WTC11 (cell line): ENCODE results near the gene PAIP2. TPM values are rescaled to one million over a fixed set of nuclear protein-coding genes. Genes with fewer than 3 reads are reported as not detected.

Source experiments
- ATAC-seq: fragments of 200-7000 bp; cut with Tn5 transposase; 2 replicates; pipeline ENCODE4 v1.10.0; 2021; ENCODE audit warnings: mild to moderate bottlenecking, moderate library complexity
- CTCF ChIA-PET: fragments of 300-600 bp; sonication (Branson Sonifier 250); formaldehyde crosslinking; loops from one replicate; lab custom pipeline; 2021; ENCODE audit warnings: antibody characterized with exemption; lab: Charles Lee
- POLR2A ChIA-PET: fragments of 350-600 bp; sonication (Branson Sonifier 250); formaldehyde crosslinking; loops from one replicate; lab custom pipeline; 2021; ENCODE audit warnings: antibody characterized with exemption; lab: Charles Lee
- DNase-seq: peaks from one replicate; pipeline ENCODE4 v3.0.0; 2021; ENCODE audit warnings: low spot score
- H3K27ac Mint-ChIP-seq: 2 replicates; pipeline ENCODE4 v1.8.0; 2021; ENCODE audit warnings: mixed read lengths
- H3K27me3 Mint-ChIP-seq: 2 replicates; pipeline ENCODE4 v1.8.0; 2021; ENCODE audit warnings: low read depth, mild to moderate bottlenecking, moderate library complexity, mixed read lengths
- H3K36me3 Mint-ChIP-seq: 2 replicates; pipeline ENCODE4 v1.8.0; 2021; ENCODE audit warnings: mixed read lengths
- H3K4me1 Mint-ChIP-seq: 2 replicates; pipeline ENCODE4 v1.8.0; 2022; ENCODE audit warnings: mixed read lengths
- H3K4me3 Mint-ChIP-seq: 2 replicates; pipeline ENCODE4 v1.8.0; 2021; ENCODE audit warnings: mild to moderate bottlenecking, moderate library complexity, mixed read lengths
- H3K9me3 Mint-ChIP-seq: 2 replicates; pipeline ENCODE4 v1.8.0; 2021; ENCODE audit warnings: mixed read lengths
- ATF1 ChIP-seq: sonication (generic); formaldehyde crosslinking; IDR thresholded peaks from 2 replicates; pipeline ENCODE4 v1.8.1; 2023; ENCODE audit warnings: mild to moderate bottlenecking, moderate library complexity, missing genetic modification reagents
- CREM ChIP-seq: sonication (generic); formaldehyde crosslinking; IDR thresholded peaks from 2 replicates; pipeline ENCODE4 v1.8.1; 2022; ENCODE audit warnings: mild to moderate bottlenecking, missing genetic modification reagents, moderate library complexity
- ELF4 ChIP-seq: sonication (generic); formaldehyde crosslinking; IDR thresholded peaks from 2 replicates; pipeline ENCODE4 v1.8.1; 2022; ENCODE audit warnings: low read depth, mild to moderate bottlenecking, moderate library complexity, missing genetic modification reagents
- EMX1 ChIP-seq: fragments of 250-450 bp; sonication (Bioruptor Pico); IDR thresholded peaks from 2 replicates; pipeline ENCODE4 v1.8.0; 2021; ENCODE audit warnings: mild to moderate bottlenecking
- FOXJ3 ChIP-seq: sonication (generic); formaldehyde crosslinking; IDR thresholded peaks from 2 replicates; pipeline ENCODE4 v1.9.0; 2021; ENCODE audit warnings: missing genetic modification reagents, mild to moderate bottlenecking, borderline replicate concordance
- IRF2 ChIP-seq: sonication (generic); formaldehyde crosslinking; IDR thresholded peaks from 2 replicates; pipeline ENCODE4 v1.8.0; 2022; ENCODE audit warnings: low read depth, missing genetic modification reagents, borderline replicate concordance
- NFATC4 ChIP-seq: fragments of 250-450 bp; sonication (Bioruptor Pico); IDR thresholded peaks from 2 replicates; pipeline ENCODE4 v1.9.0; 2021; ENCODE audit warnings: mild to moderate bottlenecking
- NR2C2 ChIP-seq: sonication (generic); formaldehyde crosslinking; IDR thresholded peaks from 2 replicates; pipeline ENCODE4 v1.8.0; 2022; ENCODE audit warnings: mild to moderate bottlenecking, missing genetic modification reagents
- NR3C1 ChIP-seq: sonication (generic); formaldehyde crosslinking; conservative IDR thresholded peaks from 2 replicates; pipeline ENCODE4 v1.8.1; 2023; ENCODE audit warnings: low read depth, mild to moderate bottlenecking, missing genetic modification reagents
- SOX15 ChIP-seq: fragments of 250-450 bp; sonication (Bioruptor Pico); IDR thresholded peaks from 2 replicates; pipeline ENCODE4 v1.9.0; 2021; ENCODE audit warnings: mild to moderate bottlenecking
- TCF7 ChIP-seq: sonication (generic); formaldehyde crosslinking; IDR thresholded peaks from 2 replicates; pipeline ENCODE4 v1.8.0; 2022; ENCODE audit warnings: mild to moderate bottlenecking, low read depth, missing genetic modification reagents, moderate library complexity
- ZBTB21 ChIP-seq: sonication (generic); formaldehyde crosslinking; IDR thresholded peaks from 2 replicates; pipeline ENCODE4 v1.8.1; 2023; ENCODE audit warnings: mild to moderate bottlenecking, missing genetic modification reagents, borderline replicate concordance
- ZNF121 ChIP-seq: sonication (generic); formaldehyde crosslinking; IDR thresholded peaks from 2 replicates; pipeline ENCODE4 v1.8.0; 2023; ENCODE audit warnings: missing genetic modification reagents
- ZNF219 ChIP-seq: sonication (generic); formaldehyde crosslinking; IDR thresholded peaks from 2 replicates; pipeline ENCODE4 v1.8.0; 2023; ENCODE audit warnings: missing genetic modification reagents, mild to moderate bottlenecking, borderline replicate concordance
- ZNF423 ChIP-seq: fragments of 250-450 bp; sonication (Bioruptor Pico); IDR thresholded peaks from 2 replicates; pipeline ENCODE4 v2.1.2; 2022; ENCODE audit warnings: mild to moderate bottlenecking, moderate library complexity
- total RNA-seq: library from RNA; stranded (reverse); gene quantifications from 3 replicates; pipeline ENCODE4 v1.2.3, GENCODE V29; 2021
- TF ChIP-seq, protein P1 (sequence below): sonication (generic); formaldehyde crosslinking; IDR thresholded peaks from 2 replicates; pipeline ENCODE4 v1.8.1; 2022; ENCODE audit warnings: low read depth, mild to moderate bottlenecking, moderate library complexity, missing genetic modification reagents, borderline replicate concordance
- TF ChIP-seq, protein P2 (sequence below): sonication (generic); formaldehyde crosslinking; IDR thresholded peaks from 2 replicates; pipeline ENCODE4 v1.8.1; 2022; ENCODE audit warnings: missing genetic modification reagents, borderline replicate concordance
- TF ChIP-seq, protein P3 (sequence below): fragments of 250-450 bp; sonication (Bioruptor Pico); IDR thresholded peaks from 2 replicates; pipeline ENCODE4 v2.1.2; 2022; ENCODE audit warnings: mild to moderate bottlenecking, moderate library complexity
- TF ChIP-seq, protein P4 (sequence below): sonication (generic); formaldehyde crosslinking; IDR thresholded peaks from 2 replicates; pipeline ENCODE4 v1.8.1; 2023; ENCODE audit warnings: mild to moderate bottlenecking, missing genetic modification reagents
- TF ChIP-seq, protein P5 (sequence below): sonication (generic); formaldehyde crosslinking; IDR thresholded peaks from 2 replicates; pipeline ENCODE4 v1.8.0; 2022; ENCODE audit warnings: mild to moderate bottlenecking, missing genetic modification reagents

PAIP2 gene
- total RNA-seq, 1 experiment from 2014 or later, result 126 TPM

DNA sequence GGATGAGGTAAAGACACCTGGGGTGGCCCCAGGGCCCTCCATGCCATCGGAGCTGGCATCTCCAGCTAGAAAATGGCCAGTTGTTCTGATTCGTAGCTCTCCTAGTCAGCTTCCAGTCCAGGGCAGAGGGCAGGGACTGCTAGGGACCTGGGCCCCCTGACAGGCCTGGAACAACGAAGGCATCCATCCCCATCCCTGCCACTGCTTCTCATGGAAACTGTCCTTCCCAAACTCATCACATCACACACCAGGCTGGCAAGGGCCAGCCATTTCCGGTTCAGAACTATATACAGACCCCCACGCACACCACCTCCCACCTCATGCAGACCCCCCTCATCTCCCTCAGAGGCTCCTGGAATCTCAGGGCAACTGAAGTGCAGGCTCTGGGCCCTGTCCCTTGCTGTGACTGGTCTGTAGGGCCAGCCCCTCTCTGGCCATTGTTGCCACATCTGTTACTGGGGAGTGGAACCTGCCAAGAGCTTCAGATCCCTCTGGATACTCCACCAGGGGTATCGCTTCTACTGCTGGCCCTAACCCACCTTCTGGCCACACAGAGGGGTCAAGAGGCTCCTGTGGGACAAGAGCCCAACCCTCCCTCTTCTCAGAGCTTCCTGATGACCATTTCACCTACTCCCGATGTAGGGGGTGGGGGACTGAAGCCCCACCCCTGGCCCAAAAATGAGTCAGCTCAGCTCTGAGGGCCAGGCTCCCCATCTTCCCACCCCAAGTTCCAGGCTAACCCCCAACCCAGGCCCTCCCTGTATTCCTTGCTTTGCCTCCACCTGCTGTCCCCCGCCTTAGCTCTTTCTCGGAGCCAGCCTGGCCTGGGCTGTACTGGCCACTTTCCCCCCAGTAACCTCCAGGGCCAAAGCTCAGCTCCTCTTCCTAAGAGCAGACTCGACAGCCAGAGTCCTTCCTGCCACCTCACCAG is 49.2 kb downstream of the PAIP2 start:
- Mint-ChIP-seq H3K27me3 (peaks cover 41% of the 10 kb centered on the region), H3K4me3 (peak overlapping the region; percentile 68; the same call in 1 of the 2 replicates), H3K9me3 (no peaks in the 10 kb centered on the region), H3K36me3 (no peaks in the 10 kb centered on the region), H3K27ac (no peak overlapping the region)
- CTCF ChIA-PET, result interaction anchor here (0.7 to 5.6 kb wide), 5 partner anchors 12 to 49 kb away, joined by 3 to 31 read pairs (median 8); partner anchors contain the start of genes PAIP2 and SPATA24
- DNase-seq (no peak), ATAC-seq (no peak)
- TF ChIP-seq, protein P1, sequence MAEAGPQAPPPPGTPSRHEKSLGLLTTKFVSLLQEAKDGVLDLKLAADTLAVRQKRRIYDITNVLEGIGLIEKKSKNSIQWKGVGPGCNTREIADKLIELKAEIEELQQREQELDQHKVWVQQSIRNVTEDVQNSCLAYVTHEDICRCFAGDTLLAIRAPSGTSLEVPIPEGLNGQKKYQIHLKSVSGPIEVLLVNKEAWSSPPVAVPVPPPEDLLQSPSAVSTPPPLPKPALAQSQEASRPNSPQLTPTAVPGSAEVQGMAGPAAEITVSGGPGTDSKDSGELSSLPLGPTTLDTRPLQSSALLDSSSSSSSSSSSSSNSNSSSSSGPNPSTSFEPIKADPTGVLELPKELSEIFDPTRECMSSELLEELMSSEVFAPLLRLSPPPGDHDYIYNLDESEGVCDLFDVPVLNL (CRISPR knock-in tag), result no peak
- no peak for TF ChIP-seq EMX1 (CRISPR knock-in tag)
- TF ChIP-seq, protein P2, sequence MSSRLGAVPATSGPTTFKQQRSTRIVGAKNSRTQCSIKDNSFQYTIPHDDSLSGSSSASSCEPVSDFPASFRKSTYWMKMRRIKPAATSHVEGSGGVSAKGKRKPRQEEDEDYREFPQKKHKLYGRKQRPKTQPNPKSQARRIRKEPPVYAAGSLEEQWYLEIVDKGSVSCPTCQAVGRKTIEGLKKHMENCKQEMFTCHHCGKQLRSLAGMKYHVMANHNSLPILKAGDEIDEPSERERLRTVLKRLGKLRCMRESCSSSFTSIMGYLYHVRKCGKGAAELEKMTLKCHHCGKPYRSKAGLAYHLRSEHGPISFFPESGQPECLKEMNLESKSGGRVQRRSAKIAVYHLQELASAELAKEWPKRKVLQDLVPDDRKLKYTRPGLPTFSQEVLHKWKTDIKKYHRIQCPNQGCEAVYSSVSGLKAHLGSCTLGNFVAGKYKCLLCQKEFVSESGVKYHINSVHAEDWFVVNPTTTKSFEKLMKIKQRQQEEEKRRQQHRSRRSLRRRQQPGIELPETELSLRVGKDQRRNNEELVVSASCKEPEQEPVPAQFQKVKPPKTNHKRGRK (CRISPR knock-in tag), result no peak
- no peak for TF ChIP-seq ZNF121 (CRISPR knock-in tag)
- TF ChIP-seq NR2C2 (CRISPR knock-in tag), result no peak
- TF ChIP-seq ZNF219 (CRISPR knock-in tag), result no peak
- TF ChIP-seq, protein P3, sequence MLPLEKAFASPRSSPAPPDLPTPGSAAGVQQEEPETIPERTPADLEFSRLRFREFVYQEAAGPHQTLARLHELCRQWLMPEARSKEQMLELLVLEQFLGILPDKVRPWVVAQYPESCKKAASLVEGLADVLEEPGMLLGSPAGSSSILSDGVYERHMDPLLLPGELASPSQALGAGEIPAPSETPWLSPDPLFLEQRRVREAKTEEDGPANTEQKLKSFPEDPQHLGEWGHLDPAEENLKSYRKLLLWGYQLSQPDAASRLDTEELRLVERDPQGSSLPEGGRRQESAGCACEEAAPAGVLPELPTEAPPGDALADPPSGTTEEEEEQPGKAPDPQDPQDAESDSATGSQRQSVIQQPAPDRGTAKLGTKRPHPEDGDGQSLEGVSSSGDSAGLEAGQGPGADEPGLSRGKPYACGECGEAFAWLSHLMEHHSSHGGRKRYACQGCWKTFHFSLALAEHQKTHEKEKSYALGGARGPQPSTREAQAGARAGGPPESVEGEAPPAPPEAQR (CRISPR knock-in tag), result no peak
- TF ChIP-seq ZNF423 (CRISPR knock-in tag), result no peak
- TF ChIP-seq TCF7 (CRISPR knock-in tag), result no peak
- TF ChIP-seq ZBTB21 (CRISPR knock-in tag), result no peak
- TF ChIP-seq CREM (CRISPR knock-in tag), result no peak
- no peak for TF ChIP-seq FOXJ3 (CRISPR knock-in tag)
- TF ChIP-seq ELF4 (CRISPR knock-in tag), result no peak
- TF ChIP-seq IRF2, result no peak
- TF ChIP-seq, protein P4, sequence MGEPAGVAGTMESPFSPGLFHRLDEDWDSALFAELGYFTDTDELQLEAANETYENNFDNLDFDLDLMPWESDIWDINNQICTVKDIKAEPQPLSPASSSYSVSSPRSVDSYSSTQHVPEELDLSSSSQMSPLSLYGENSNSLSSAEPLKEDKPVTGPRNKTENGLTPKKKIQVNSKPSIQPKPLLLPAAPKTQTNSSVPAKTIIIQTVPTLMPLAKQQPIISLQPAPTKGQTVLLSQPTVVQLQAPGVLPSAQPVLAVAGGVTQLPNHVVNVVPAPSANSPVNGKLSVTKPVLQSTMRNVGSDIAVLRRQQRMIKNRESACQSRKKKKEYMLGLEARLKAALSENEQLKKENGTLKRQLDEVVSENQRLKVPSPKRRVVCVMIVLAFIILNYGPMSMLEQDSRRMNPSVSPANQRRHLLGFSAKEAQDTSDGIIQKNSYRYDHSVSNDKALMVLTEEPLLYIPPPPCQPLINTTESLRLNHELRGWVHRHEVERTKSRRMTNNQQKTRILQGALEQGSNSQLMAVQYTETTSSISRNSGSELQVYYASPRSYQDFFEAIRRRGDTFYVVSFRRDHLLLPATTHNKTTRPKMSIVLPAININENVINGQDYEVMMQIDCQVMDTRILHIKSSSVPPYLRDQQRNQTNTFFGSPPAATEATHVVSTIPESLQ (CRISPR knock-in tag), result no peak
- TF ChIP-seq, protein P5, sequence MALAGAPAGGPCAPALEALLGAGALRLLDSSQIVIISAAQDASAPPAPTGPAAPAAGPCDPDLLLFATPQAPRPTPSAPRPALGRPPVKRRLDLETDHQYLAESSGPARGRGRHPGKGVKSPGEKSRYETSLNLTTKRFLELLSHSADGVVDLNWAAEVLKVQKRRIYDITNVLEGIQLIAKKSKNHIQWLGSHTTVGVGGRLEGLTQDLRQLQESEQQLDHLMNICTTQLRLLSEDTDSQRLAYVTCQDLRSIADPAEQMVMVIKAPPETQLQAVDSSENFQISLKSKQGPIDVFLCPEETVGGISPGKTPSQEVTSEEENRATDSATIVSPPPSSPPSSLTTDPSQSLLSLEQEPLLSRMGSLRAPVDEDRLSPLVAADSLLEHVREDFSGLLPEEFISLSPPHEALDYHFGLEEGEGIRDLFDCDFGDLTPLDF, result no peak
- TF ChIP-seq NFATC4, result no peak
- no peak for TF ChIP-seq NR3C1 (CRISPR knock-in tag)
- no peak for TF ChIP-seq SOX15 (CRISPR knock-in tag)
- TF ChIP-seq ATF1, result no peak
- TF ChIP-seq, all 79 proteins: peak for 0
- POLR2A ChIA-PET, result interaction anchor here (1.0 kb wide), 1 partner anchor 49 kb away, joined by 4 read pairs; no protein-coding TSS in a partner anchor
- H3K4me1 Mint-ChIP-seq, result peaks cover 34% of the 10 kb centered on the region
